Effector memory CD4-positive, alpha-beta T cell (primary cell): ENCODE measurements around the gene ABCA4.

Source experiments
- DNase-seq, 3 donors: peaks; one replicate each; pipeline ENCODE4 v3.0.0-alpha.2; 2020
- H3K27ac ChIP-seq: 2 replicates; pipeline ENCODE4 v1.7.0; 2013; ENCODE audit warnings: mild to moderate bottlenecking, low read length, moderate library complexity; ENCODE audit not compliant: insufficient read depth, poor library complexity, severe bottlenecking
- H3K27me3 ChIP-seq: replicated peaks from 2 replicates; pipeline ENCODE4 v1.7.0; 2013; ENCODE audit warnings: mild to moderate bottlenecking, low read length; ENCODE audit not compliant: insufficient read depth, control insufficient read depth, poor library complexity, severe bottlenecking
- H3K36me3 ChIP-seq: 2 replicates; pipeline ENCODE4 v1.7.0; 2013; ENCODE audit warnings: mild to moderate bottlenecking, low read length, moderate library complexity; ENCODE audit not compliant: control insufficient read depth, insufficient read depth
- H3K4me1 ChIP-seq: 2 replicates; pipeline ENCODE4 v1.7.0; 2013; ENCODE audit warnings: low read length, mild to moderate bottlenecking; ENCODE audit not compliant: control insufficient read depth, insufficient read depth, poor library complexity, severe bottlenecking
- H3K4me3 ChIP-seq: 2 replicates; pipeline ENCODE4 v1.7.0; 2013; ENCODE audit warnings: low read length, low read depth, mild to moderate bottlenecking; ENCODE audit not compliant: insufficient read depth, poor library complexity, severe bottlenecking
- H3K9me3 ChIP-seq: 2 replicates; pipeline ENCODE4 v1.7.0; 2013; ENCODE audit warnings: mild to moderate bottlenecking, low read length, moderate library complexity; ENCODE audit not compliant: control insufficient read depth

The ABCA4 gene

GRCh38 chr1:94146273-94146672 is 25.3 kb upstream of the ABCA4 start:
- H3K27me3 ChIP-seq, result no peaks in the 10 kb centered on the region
- no peak for DNase-seq
- no peaks in the 10 kb centered on the region for H3K9me3 ChIP-seq
- no peaks in the 10 kb centered on the region for H3K36me3 ChIP-seq
- H3K27ac ChIP-seq, result no peak overlapping the region
- no peak overlapping the region for H3K4me3 ChIP-seq
- H3K4me1 ChIP-seq, result no peaks in the 10 kb centered on the region

DNA sequence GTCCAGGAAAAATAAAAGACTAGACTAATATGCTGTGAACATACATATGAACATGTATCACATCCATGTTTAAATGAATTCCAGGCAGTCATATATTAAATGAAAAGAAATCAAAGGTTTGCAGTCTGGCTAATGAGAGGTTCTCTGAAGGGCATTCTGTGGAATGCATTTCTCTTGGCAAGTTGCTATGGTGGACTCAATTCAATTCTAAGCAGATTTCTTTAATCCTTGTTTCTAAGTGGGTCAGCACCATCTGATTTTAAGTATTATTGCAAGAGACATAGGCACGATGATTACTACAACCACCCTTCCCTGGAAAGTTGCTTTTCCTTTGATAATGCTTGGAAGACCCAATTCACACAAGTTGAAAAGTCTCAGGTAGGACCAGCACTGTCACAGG is 23.9 kb upstream of the ABCA4 start:
- no peak for DNase-seq
- Histone ChIP-seq H3K4me1 (no peaks in the 10 kb centered on the region), H3K9me3 (no peaks in the 10 kb centered on the region)

GRCh38 chr1:94143809-94144176 is 22.8 kb upstream of the ABCA4 start:
- no peaks in the 10 kb centered on the region for H3K9me3 ChIP-seq
- no peaks in the 10 kb centered on the region for H3K27me3 ChIP-seq
- no peaks in the 10 kb centered on the region for H3K36me3 ChIP-seq
- no peak overlapping the region for H3K4me3 ChIP-seq
- no peak for DNase-seq
- no peak overlapping the region for H3K27ac ChIP-seq
- no peaks in the 10 kb centered on the region for H3K4me1 ChIP-seq

More for the DNA sequence above, 23.9 kb upstream of the ABCA4 start:
- H3K36me3 ChIP-seq, result no peaks in the 10 kb centered on the region
- H3K27ac ChIP-seq, result no peak overlapping the region
- no peaks in the 10 kb centered on the region for H3K27me3 ChIP-seq
- no peak overlapping the region for H3K4me3 ChIP-seq

- Histone ChIP-seq H3K27me3 (no peaks in the 10 kb centered on the region), H3K36me3 (no peaks in the 10 kb centered on the region), H3K9me3 (no peaks in the 10 kb centered on the region), H3K4me3 (no peak overlapping the region), H3K4me1 (no peaks in the 10 kb centered on the region), H3K27ac (no peak overlapping the region)
- no peak for DNase-seq
Observed at GRCh38 chr1:94143173-94143808, 22.3 kb upstream of the ABCA4 start.

DNA sequence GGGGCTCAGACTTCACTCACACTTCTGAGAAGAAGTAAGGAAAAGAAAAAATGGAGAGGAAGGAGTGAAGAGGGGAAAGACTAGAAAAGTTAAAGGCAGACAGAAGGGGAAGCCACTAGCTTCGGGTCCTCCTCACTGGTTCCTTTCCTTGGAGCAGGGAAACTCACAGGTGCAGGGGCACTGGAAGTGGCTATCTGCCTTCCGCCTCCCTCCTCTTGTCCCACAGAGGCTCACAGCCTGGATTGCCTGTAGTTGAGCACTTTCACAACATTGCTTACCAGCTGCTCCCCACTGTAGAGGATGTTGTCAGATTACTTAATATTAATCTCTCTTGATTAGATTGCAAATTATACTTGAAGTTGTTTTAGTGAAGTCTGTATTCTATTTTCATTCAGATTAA is 21.6 kb upstream of the ABCA4 start:
- no peak for DNase-seq
- no peaks in the 10 kb centered on the region for H3K4me1 ChIP-seq

GRCh38 chr1:94142022-94142421 is 21.1 kb upstream of the ABCA4 start:
- no peak for DNase-seq
- no peak overlapping the region for H3K27ac ChIP-seq
- no peak overlapping the region for H3K4me3 ChIP-seq

More for the DNA sequence above, 21.6 kb upstream of the ABCA4 start:
- Histone ChIP-seq H3K4me3 (no peak overlapping the region), H3K27ac (no peak overlapping the region), H3K27me3 (no peaks in the 10 kb centered on the region), H3K9me3 (no peaks in the 10 kb centered on the region), H3K36me3 (no peaks in the 10 kb centered on the region)

DNA sequence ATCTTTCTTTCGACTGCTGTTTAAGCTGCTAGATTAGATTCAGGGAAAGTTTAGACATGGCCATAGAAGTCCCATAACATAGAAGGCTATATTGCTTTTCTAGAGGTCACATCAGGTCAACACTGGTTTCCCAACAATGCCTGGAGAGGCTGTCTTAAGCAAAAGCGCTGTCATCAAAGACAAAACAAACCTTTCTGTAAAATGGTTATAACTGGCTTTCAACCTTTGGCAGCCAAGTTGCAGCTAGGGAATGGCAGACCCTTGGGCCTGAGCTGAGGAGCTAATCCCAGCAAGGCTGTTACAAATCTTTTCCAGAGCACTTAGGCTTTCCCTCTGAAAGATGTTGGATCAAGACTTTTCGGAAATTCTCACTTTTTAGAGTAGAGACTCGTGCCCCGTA is 11.2 kb upstream of the ABCA4 start:
- no peaks in the 10 kb centered on the region for H3K4me1 ChIP-seq
- no peaks in the 10 kb centered on the region for H3K36me3 ChIP-seq
- no peak overlapping the region for H3K4me3 ChIP-seq
- no peaks in the 10 kb centered on the region for H3K27me3 ChIP-seq
- DNase-seq, result no peak
- no peak overlapping the region for H3K27ac ChIP-seq
- H3K9me3 ChIP-seq, result no peaks in the 10 kb centered on the region

More at GRCh38 chr1:94142022-94142421, 21.1 kb upstream of the ABCA4 start:
- H3K36me3 ChIP-seq, result no peaks in the 10 kb centered on the region
- H3K27me3 ChIP-seq, result no peaks in the 10 kb centered on the region
- H3K9me3 ChIP-seq, result no peaks in the 10 kb centered on the region
- H3K4me1 ChIP-seq, result no peaks in the 10 kb centered on the region

DNA sequence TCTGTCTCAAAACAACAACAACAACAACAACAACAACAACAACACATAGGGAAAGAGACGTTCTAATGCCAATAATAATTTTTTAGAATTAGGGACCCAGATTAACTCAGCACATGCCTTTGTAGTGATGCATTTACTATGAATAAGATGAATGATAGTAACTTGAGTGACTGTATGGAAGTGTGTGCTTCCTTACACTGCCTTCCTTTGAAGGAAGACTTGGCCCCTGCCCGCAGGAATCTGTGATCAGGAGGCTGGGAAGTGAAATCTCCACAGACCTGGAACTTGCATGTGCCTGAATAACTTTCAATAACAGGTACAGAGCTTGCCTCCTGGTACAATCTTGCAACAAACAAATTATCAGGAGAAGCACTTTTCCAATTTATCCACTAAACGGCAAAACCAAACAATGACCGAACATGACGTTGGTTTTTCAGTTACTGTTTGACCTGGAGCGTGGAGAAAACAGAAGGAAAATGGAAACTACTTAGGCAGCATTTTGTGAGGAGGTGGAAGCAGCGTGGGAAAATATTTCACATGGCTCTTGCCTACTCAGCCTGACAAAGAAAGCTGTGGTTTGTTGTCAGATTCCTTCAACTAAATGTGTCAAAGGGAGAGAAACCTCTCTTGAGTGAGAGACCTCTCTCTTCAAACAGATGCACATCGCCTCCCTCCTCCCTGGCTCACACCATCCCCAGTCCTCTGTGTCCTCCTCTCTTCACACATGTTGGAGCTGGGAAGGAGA is 10.1 kb upstream of the ABCA4 start:
- Histone ChIP-seq H3K9me3 (no peaks in the 10 kb centered on the region), H3K4me3 (no peak overlapping the region), H3K27me3 (no peaks in the 10 kb centered on the region), H3K4me1 (no peaks in the 10 kb centered on the region), H3K27ac (no peak overlapping the region), H3K36me3 (no peaks in the 10 kb centered on the region)
- no peak for DNase-seq

GRCh38 chr1:94126651-94127050 is 5.7 kb upstream of the ABCA4 start:
- H3K27ac ChIP-seq, result no peak overlapping the region
- no peaks in the 10 kb centered on the region for H3K9me3 ChIP-seq
- no peaks in the 10 kb centered on the region for H3K27me3 ChIP-seq
- H3K36me3 ChIP-seq, result no peaks in the 10 kb centered on the region
- DNase-seq, result no peak
- H3K4me3 ChIP-seq, result no peak overlapping the region
- no peaks in the 10 kb centered on the region for H3K4me1 ChIP-seq
